ENCODE data around the gene RNF224. TPM values are rescaled to one million over a fixed set of nuclear protein-coding genes. Genes with fewer than 3 reads are reported as not detected.
A peak's percentile ranks its signal among the peaks of the same experiment; 100 is the strongest.

The RNF224 gene
- total and polyA plus RNA-seq, 2 of the 13 experiments (the other 11 are each of a cell fraction or from before 2014, with no cell fraction given) = 0.09 TPM; not detected in 1

- TF ChIP-seq, protein P1, sequence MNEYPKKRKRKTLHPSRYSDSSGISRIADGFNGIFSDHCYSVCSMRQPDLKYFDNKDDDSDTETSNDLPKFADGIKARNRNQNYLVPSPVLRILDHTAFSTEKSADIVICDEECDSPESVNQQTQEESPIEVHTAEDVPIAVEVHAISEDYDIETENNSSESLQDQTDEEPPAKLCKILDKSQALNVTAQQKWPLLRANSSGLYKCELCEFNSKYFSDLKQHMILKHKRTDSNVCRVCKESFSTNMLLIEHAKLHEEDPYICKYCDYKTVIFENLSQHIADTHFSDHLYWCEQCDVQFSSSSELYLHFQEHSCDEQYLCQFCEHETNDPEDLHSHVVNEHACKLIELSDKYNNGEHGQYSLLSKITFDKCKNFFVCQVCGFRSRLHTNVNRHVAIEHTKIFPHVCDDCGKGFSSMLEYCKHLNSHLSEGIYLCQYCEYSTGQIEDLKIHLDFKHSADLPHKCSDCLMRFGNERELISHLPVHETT (CRISPR knock-in tag; conservative IDR thresholded peaks at IDR 0.05) = no peak
- peak; percentile 95 for TF ChIP-seq YEATS2 (CRISPR knock-in tag; IDR thresholded peaks at IDR 0.05; ENCODE audit: borderline replicate concordance)
- TF ChIP-seq ZNF343 (CRISPR knock-in tag; IDR thresholded peaks at IDR 0.05) = no peak
- no peak for TF ChIP-seq STAT5B (CRISPR knock-in tag; IDR thresholded peaks at IDR 0.05)
- TF ChIP-seq SP1 (IDR thresholded peaks at IDR 0.05) = no peak
- peak; percentile 80 for TF ChIP-seq SP1 (CRISPR knock-in tag; IDR thresholded peaks at IDR 0.05)
- peak; percentile 49; the same call in 1 of the 2 replicates for TF ChIP-seq GZF1 (CRISPR knock-in tag; IDR thresholded peaks at IDR 0.05)
- TF ChIP-seq ZNF891 (CRISPR knock-in tag; IDR thresholded peaks at IDR 0.05) = 0 out of 2 replicates have a peak, but pooled peaks have one; percentile 44
- peak; percentile 59 for TF ChIP-seq ZNF710 (CRISPR knock-in tag; IDR thresholded peaks at IDR 0.05; ENCODE audit: borderline replicate concordance)
- TF ChIP-seq ZNF136 (CRISPR knock-in tag; IDR thresholded peaks at IDR 0.05; ENCODE audit: low read depth) = no peak
- TF ChIP-seq BORCS8-MEF2B (CRISPR knock-in tag; IDR thresholded peaks at IDR 0.05) = peak; percentile 92; the same call in 1 of the 2 replicates
- TF ChIP-seq, protein P2, sequence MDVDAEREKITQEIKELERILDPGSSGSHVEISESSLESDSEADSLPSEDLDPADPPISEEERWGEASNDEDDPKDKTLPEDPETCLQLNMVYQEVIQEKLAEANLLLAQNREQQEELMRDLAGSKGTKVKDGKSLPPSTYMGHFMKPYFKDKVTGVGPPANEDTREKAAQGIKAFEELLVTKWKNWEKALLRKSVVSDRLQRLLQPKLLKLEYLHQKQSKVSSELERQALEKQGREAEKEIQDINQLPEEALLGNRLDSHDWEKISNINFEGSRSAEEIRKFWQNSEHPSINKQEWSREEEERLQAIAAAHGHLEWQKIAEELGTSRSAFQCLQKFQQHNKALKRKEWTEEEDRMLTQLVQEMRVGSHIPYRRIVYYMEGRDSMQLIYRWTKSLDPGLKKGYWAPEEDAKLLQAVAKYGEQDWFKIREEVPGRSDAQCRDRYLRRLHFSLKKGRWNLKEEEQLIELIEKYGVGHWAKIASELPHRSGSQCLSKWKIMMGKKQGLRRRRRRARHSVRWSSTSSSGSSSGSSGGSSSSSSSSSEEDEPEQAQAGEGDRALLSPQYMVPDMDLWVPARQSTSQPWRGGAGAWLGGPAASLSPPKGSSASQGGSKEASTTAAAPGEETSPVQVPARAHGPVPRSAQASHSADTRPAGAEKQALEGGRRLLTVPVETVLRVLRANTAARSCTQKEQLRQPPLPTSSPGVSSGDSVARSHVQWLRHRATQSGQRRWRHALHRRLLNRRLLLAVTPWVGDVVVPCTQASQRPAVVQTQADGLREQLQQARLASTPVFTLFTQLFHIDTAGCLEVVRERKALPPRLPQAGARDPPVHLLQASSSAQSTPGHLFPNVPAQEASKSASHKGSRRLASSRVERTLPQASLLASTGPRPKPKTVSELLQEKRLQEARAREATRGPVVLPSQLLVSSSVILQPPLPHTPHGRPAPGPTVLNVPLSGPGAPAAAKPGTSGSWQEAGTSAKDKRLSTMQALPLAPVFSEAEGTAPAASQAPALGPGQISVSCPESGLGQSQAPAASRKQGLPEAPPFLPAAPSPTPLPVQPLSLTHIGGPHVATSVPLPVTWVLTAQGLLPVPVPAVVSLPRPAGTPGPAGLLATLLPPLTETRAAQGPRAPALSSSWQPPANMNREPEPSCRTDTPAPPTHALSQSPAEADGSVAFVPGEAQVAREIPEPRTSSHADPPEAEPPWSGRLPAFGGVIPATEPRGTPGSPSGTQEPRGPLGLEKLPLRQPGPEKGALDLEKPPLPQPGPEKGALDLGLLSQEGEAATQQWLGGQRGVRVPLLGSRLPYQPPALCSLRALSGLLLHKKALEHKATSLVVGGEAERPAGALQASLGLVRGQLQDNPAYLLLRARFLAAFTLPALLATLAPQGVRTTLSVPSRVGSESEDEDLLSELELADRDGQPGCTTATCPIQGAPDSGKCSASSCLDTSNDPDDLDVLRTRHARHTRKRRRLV (CRISPR knock-in tag; IDR thresholded peaks at IDR 0.05) = no peak
- TF ChIP-seq ZNF333 (CRISPR knock-in tag; IDR thresholded peaks at IDR 0.05; ENCODE audit: borderline replicate concordance) = peak; percentile 84; the same call in 1 of the 2 replicates
- peak; percentile 90 for TF ChIP-seq ARNT2 (CRISPR knock-in tag; IDR thresholded peaks at IDR 0.05; ENCODE audit: low read depth)
- TF ChIP-seq SIN3A (IDR thresholded peaks at IDR 0.05; ENCODE audit: borderline replicate concordance, low read depth, low read length) = peak; percentile 83; the same call in 1 of the 2 replicates
- TF ChIP-seq SIN3B (IDR thresholded peaks at IDR 0.05; ENCODE audit: low read length) = peak; percentile 96
- TF ChIP-seq ZBTB20 (CRISPR knock-in tag; IDR thresholded peaks at IDR 0.05; ENCODE audit: borderline replicate concordance, low read depth) = no peak
- 0 out of 2 replicates have a peak, but pooled peaks have one; percentile 28 for TF ChIP-seq NKX3-1 (CRISPR knock-in tag; IDR thresholded peaks at IDR 0.05)
Observed at GRCh38 chr9:137205126-137206069, 21.9 kb upstream of the RNF224 start, which contains the start of the genes NDOR1 and TMEM203 (continued).
